ENCODE data around the gene GLCCI1. TPM values are rescaled to one million over a fixed set of nuclear protein-coding genes. Genes with fewer than 3 reads are reported as not detected.
"Not testable (repeated sequence)": the region's sequence is repeated elsewhere in the genome, so short reads cannot be mapped to it uniquely, and the experiment has no call there.

The GLCCI1 gene
- polyA plus RNA-seq, 4 donors: 33.2 to 41.6 (median 33.9) TPM

- no peak for DNase-seq (ENCODE audit: low read depth in 4 of 4, low spot score in 3 of 4)
Measured at GRCh38 chr7:8042796-8043535, 74.4 kb downstream of the GLCCI1 start.

GRCh38 chr7:8044761-8045430, 76.3 kb downstream of the GLCCI1 start:
- DNase-seq (ENCODE audit: low read depth in 4 of 4, low spot score in 3 of 4): no peak

GRCh38 chr7:8048067-8048466, 79.5 kb downstream of the GLCCI1 start:
- DNase-seq (ENCODE audit: low read depth in 4 of 4, low spot score in 3 of 4): not testable (repeated sequence)

- no peak for DNase-seq (ENCODE audit: low read depth in 4 of 4, low spot score in 3 of 4)
Measured at GRCh38 chr7:8051373-8051772, 82.8 kb downstream of the GLCCI1 start.

- DNase-seq (ENCODE audit: low read depth in 4 of 4, low spot score in 3 of 4): no peak
Measured at GRCh38 chr7:8051998-8052397, 83.4 kb downstream of the GLCCI1 start.

- no peak for DNase-seq (ENCODE audit: low read depth in 4 of 4, low spot score in 3 of 4)
Measured at GRCh38 chr7:8052824-8053223, 84.2 kb downstream of the GLCCI1 start.

- DNase-seq (ENCODE audit: low read depth in 4 of 4, low spot score in 3 of 4): no peak
Measured at GRCh38 chr7:8056439-8056838, 87.8 kb downstream of the GLCCI1 start.

GRCh38 chr7:8057566-8057965, 89.0 kb downstream of the GLCCI1 start:
- DNase-seq (ENCODE audit: low read depth in 4 of 4, low spot score in 3 of 4): no peak

GRCh38 chr7:8058322-8058721, 89.7 kb downstream of the GLCCI1 start:
- no peak for DNase-seq (ENCODE audit: low read depth in 4 of 4, low spot score in 3 of 4)

- no peak for DNase-seq (ENCODE audit: low read depth in 4 of 4, low spot score in 3 of 4)
Measured at GRCh38 chr7:8058852-8059251, 90.3 kb downstream of the GLCCI1 start.

- DNase-seq (ENCODE audit: low read depth in 4 of 4, low spot score in 3 of 4): no peak
Measured at GRCh38 chr7:8060241-8060640, 91.6 kb downstream of the GLCCI1 start.

GRCh38 chr7:8063300-8063699, 94.7 kb downstream of the GLCCI1 start:
- DNase-seq (ENCODE audit: low read depth in 4 of 4, low spot score in 3 of 4): not testable (repeated sequence)

GRCh38 chr7:8063706-8064297, 95.2 kb downstream of the GLCCI1 start:
- no peak for DNase-seq (ENCODE audit: low read depth in 4 of 4, low spot score in 3 of 4)

GRCh38 chr7:8064828-8065227, 96.2 kb downstream of the GLCCI1 start:
- DNase-seq (ENCODE audit: low read depth in 4 of 4, low spot score in 3 of 4): no peak

- no peak for DNase-seq (ENCODE audit: low read depth in 4 of 4, low spot score in 3 of 4)
Measured at GRCh38 chr7:8065356-8065813, 96.8 kb downstream of the GLCCI1 start.

GRCh38 chr7:8068892-8069686, 100.5 kb downstream of the GLCCI1 start:
- no peak for DNase-seq (ENCODE audit: low read depth in 4 of 4, low spot score in 3 of 4)

GRCh38 chr7:8070451-8071180, 102.0 kb downstream of the GLCCI1 start:
- DNase-seq (ENCODE audit: low read depth in 4 of 4, low spot score in 3 of 4): no peak

GRCh38 chr7:8078418-8078817, 109.8 kb downstream of the GLCCI1 start:
- DNase-seq (ENCODE audit: low read depth in 4 of 4, low spot score in 3 of 4): no peak

- no peak for DNase-seq (ENCODE audit: low read depth in 4 of 4, low spot score in 3 of 4)
Measured at GRCh38 chr7:8082762-8083161, 114.2 kb downstream of the GLCCI1 start.

- DNase-seq (ENCODE audit: low read depth in 4 of 4, low spot score in 3 of 4): no peak
Measured at GRCh38 chr7:8084836-8085235, 116.2 kb downstream of the GLCCI1 start.
